PC-9 (cell line): ENCODE results near the gene STAG1. TPM values are rescaled to one million over a fixed set of nuclear protein-coding genes. Genes with fewer than 3 reads are reported as not detected.
"Not testable (repeated sequence)": the region's sequence is repeated elsewhere in the genome, so short reads cannot be mapped to it uniquely, and the experiment has no call there.

ENCODE experiments used
- BruUV-seq: library from RNA; stranded (reverse); fragments of 400-500 nt; replicated peaks from 2 replicates; lab custom pipeline; 2021; lab: Mats Ljungman, UMichigan
- CTCF ChIA-PET: fragments of 300-600 bp; sonication (Branson Sonifier 250); formaldehyde crosslinking; loops from one replicate; lab custom pipeline; 2022; ENCODE audit warnings: antibody characterized with exemption; lab: Charles Lee
- POLR2A ChIA-PET: fragments of 300-600 bp; sonication (Branson Sonifier 250); formaldehyde crosslinking; loops from one replicate; lab custom pipeline; 2022; ENCODE audit warnings: antibody characterized with exemption; ENCODE audit not compliant: unreplicated experiment; lab: Charles Lee
- DNase-seq, 2 experiments: peaks; one replicate each; pipeline versions ENCODE4 v3.0.0 to v3.0.0-alpha.2; 2015 to 2022; ENCODE audit warnings: mixed read lengths in 1 of 2
- H2AFZ ChIP-seq: fragments of 200-600 bp; sonication (generic); 2 replicates; pipeline ENCODE4 v1.8.1; 2017; ENCODE audit warnings: antibody characterized with exemption
- H3F3A ChIP-seq: fragments of 200-600 bp; sonication (generic); 2 replicates; pipeline ENCODE4 v1.8.1; 2017; ENCODE audit warnings: antibody characterized with exemption, mild to moderate bottlenecking, low read depth; ENCODE audit not compliant: insufficient read depth
- H3K27ac ChIP-seq: fragments of 200-600 bp; sonication (generic); 2 replicates; pipeline ENCODE4 v1.6.1; 2016; ENCODE audit warnings: mixed run types
- H3K27me3 ChIP-seq: fragments of 200-600 bp; sonication (generic); 2 replicates; pipeline ENCODE4 v1.6.1; 2016; ENCODE audit warnings: low read depth, mixed run types; ENCODE audit not compliant: insufficient read depth
- H3K36me3 ChIP-seq: fragments of 200-600 bp; sonication (generic); 2 replicates; pipeline ENCODE4 v1.6.1; 2016; ENCODE audit warnings: low read depth, mixed run types
- H3K4me1 ChIP-seq: fragments of 200-600 bp; sonication (generic); replicated peaks from 2 replicates; pipeline ENCODE4 v1.6.1; 2016; ENCODE audit warnings: mixed run types; ENCODE audit not compliant: insufficient read depth
- H3K4me2 ChIP-seq: fragments of 200-600 bp; sonication (generic); 2 replicates; pipeline ENCODE4 v1.6.1; 2017; ENCODE audit warnings: mixed run types
- H3K4me3 ChIP-seq: fragments of 200-600 bp; sonication (generic); 2 replicates; pipeline ENCODE4 v1.6.1; 2016; ENCODE audit warnings: mixed run types
- H3K79me2 ChIP-seq: fragments of 200-600 bp; sonication (generic); 2 replicates; pipeline ENCODE4 v1.6.1; 2017; ENCODE audit warnings: low read depth, mixed run types
- H3K9me2 ChIP-seq: fragments of 200-600 bp; sonication (generic); 2 replicates; pipeline ENCODE4 v1.8.1; 2017; ENCODE audit warnings: mild to moderate bottlenecking; ENCODE audit not compliant: insufficient read depth
- H3K9me3 ChIP-seq: fragments of 200-600 bp; sonication (generic); 2 replicates; pipeline ENCODE4 v1.8.1; 2016; ENCODE audit warnings: low read depth; ENCODE audit not compliant: insufficient read depth
- H4K20me1 ChIP-seq: fragments of 200-600 bp; sonication (generic); 2 replicates; pipeline ENCODE4 v1.8.1; 2017; ENCODE audit not compliant: insufficient read depth
- CTCF ChIP-seq: fragments of 200-600 bp; sonication (generic); conservative IDR thresholded peaks from 2 replicates; pipeline ENCODE4 v1.6.1; 2017; ENCODE audit warnings: mixed run types, antibody characterized with exemption, mild to moderate bottlenecking, moderate library complexity
- EZH2 ChIP-seq: fragments of 200-600 bp; sonication (generic); IDR thresholded peaks from 2 replicates; pipeline ENCODE4 v1.8.0; 2017; ENCODE audit warnings: antibody characterized with exemption, low read depth
- intact Hi-C: fragments of 100-400 bp; cut with micrococcal nuclease; formaldehyde crosslinking; loops from one replicate; pipeline ENCODE4 v1.10.0; 2022; ENCODE audit not compliant: unreplicated experiment
- total RNA-seq: library from RNA; stranded (reverse); gene quantifications from 2 replicates; pipeline ENCODE4 v1.2.3, GENCODE V29; 2021

Gene STAG1
- total RNA-seq, 1 experiment from 2014 or later: 39.3 TPM

DNA sequence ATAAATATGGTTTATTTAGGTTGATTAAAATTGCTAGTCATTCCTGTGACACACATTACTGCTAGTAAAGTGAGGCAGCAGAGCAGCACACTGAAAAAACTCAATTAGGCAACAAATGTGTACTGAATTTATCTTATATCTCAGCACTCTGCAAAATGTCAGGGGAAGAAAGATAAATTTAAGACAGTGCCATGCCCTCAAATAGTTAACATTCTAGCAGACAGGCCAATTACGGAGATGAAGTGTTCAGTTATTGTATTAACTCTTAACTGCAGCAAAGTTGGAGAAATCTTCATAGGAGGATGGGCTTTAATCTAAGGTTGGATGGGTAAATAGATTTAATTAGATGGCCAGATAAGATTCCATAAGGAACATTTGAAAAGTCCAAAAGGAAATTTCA is 374.2 kb downstream of the STAG1 start:
- H3K27ac ChIP-seq: no peak overlapping the region
- no peak overlapping the region for H2AFZ ChIP-seq
- CTCF ChIA-PET: no interaction called here
- POLR2A ChIA-PET: no interaction called here
- intact Hi-C loops: no loop called here
- no peaks in the 10 kb centered on the region for H3K4me1 ChIP-seq
- H3K4me2 ChIP-seq: no peak overlapping the region
- no peaks in the 10 kb centered on the region for H3F3A ChIP-seq
- no peak for DNase-seq
- no peaks in the 10 kb centered on the region for H4K20me1 ChIP-seq
- no peaks in the 10 kb centered on the region for H3K9me3 ChIP-seq
- H3K79me2 ChIP-seq: no peaks in the 10 kb centered on the region
- TF ChIP-seq EZH2: no peak
- TF ChIP-seq CTCF: no peak
- no peaks in the 10 kb centered on the region for H3K27me3 ChIP-seq
- H3K36me3 ChIP-seq: no peaks in the 10 kb centered on the region; the same call in 1 of the 2 replicates
- no peaks in the 10 kb centered on the region for H3K9me2 ChIP-seq
- H3K4me3 ChIP-seq: no peak overlapping the region
- no TSS peak for BruUV-seq

DNA sequence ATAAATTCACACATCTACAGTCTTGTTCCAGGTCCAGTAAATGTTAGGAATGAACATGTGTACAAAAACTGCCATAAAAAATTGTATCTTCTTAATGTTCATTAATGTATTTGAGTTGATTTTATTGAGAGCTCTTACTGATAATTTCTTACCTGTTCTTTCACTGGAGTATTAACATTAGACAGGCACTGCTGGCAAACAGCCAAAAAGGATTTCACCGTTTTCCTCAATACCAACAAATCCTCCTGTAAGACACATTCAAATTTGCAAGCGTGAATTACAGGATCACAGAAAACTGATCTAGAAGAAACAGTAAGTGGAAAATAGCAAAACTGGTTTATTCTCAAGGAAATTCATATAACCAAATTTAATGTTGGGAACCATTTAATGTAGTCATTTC is 374.7 kb downstream of the STAG1 start:
- no peak overlapping the region for H2AFZ ChIP-seq
- ChIA-PET CTCF (no interaction called here), POLR2A (no interaction called here)
- H3K4me1 ChIP-seq: no peaks in the 10 kb centered on the region
- no peak overlapping the region for H3K4me2 ChIP-seq
- no peak for TF ChIP-seq CTCF
- no peak for TF ChIP-seq EZH2
- H3K9me3 ChIP-seq: no peaks in the 10 kb centered on the region
- H3K4me3 ChIP-seq: no peak overlapping the region
- H3F3A ChIP-seq: no peaks in the 10 kb centered on the region
- no peak for DNase-seq
- no peak overlapping the region for H3K27ac ChIP-seq
- no peaks in the 10 kb centered on the region; the same call in 1 of the 2 replicates for H3K36me3 ChIP-seq
- intact Hi-C loops: no loop called here
- H4K20me1 ChIP-seq: no peaks in the 10 kb centered on the region
- no peaks in the 10 kb centered on the region for H3K79me2 ChIP-seq
- no peaks in the 10 kb centered on the region for H3K27me3 ChIP-seq
- no peaks in the 10 kb centered on the region for H3K9me2 ChIP-seq
- no TSS peak for BruUV-seq

DNA sequence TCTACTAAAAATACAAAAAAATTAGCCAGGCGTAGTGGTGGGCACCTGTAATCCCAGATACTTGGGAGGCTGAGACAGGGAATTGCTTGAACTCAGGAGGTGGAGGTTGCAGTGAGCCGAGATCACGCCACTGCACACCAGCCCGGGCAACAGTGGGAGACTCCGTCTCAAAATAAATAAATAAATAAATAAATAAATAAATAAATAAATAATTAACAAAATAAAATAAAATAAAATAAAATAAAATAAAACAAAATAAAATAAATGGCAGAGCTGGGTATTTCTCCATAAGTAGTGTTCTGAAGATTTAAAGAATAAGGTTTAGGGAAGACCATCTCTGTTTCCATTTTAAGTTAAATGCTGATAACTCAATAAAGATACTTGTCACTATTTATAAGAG is 376.4 kb downstream of the STAG1 start:
- H3K9me2 ChIP-seq, DNase-seq, H3K4me3 ChIP-seq, intact Hi-C loops, H4K20me1 ChIP-seq, H3K79me2 ChIP-seq, H3K36me3 ChIP-seq, H3K27me3 ChIP-seq, H3K27ac ChIP-seq, H3K4me2 ChIP-seq, H3F3A ChIP-seq, H3K4me1 ChIP-seq, POLR2A ChIA-PET, H3K9me3 ChIP-seq, BruUV-seq, H2AFZ ChIP-seq, CTCF ChIA-PET: not testable (repeated sequence)

- no peaks in the 10 kb centered on the region for H3K79me2 ChIP-seq
- no peaks in the 10 kb centered on the region for H3K9me2 ChIP-seq
- no TSS peak for BruUV-seq
- no peak for DNase-seq
- ChIA-PET POLR2A (no interaction called here), CTCF (no interaction called here)
- TF ChIP-seq EZH2 (no peak), CTCF (no peak)
- no peaks in the 10 kb centered on the region for H4K20me1 ChIP-seq
- no peaks in the 10 kb centered on the region for H3K9me3 ChIP-seq
- no peak overlapping the region for H3K4me2 ChIP-seq
- H2AFZ ChIP-seq: no peak overlapping the region
- no peak overlapping the region for H3K4me3 ChIP-seq
- H3K27me3 ChIP-seq: no peaks in the 10 kb centered on the region
- H3F3A ChIP-seq: no peaks in the 10 kb centered on the region
- H3K36me3 ChIP-seq: no peaks in the 10 kb centered on the region
- no peak overlapping the region for H3K27ac ChIP-seq
- intact Hi-C loops: no loop called here
- H3K4me1 ChIP-seq: no peaks in the 10 kb centered on the region
These were observed 385.9 kb downstream of the STAG1 start for GRCh38 chr3:136366289-136366688.
